H9 (cell line): ENCODE measurements around the gene ABL2. TPM values are rescaled to one million over a fixed set of nuclear protein-coding genes. Genes with fewer than 3 reads are reported as not detected.

ENCODE experiments used
- DNase-seq: peaks from one replicate; pipeline ENCODE4 v3.0.0-alpha.2; 2017
- H2AFZ ChIP-seq: one replicate; pipeline ENCODE4 v1.6.1; 2013; ENCODE audit warnings: mild to moderate bottlenecking, low read length, control low read depth, moderate library complexity
- H2AK5ac ChIP-seq: 2 replicates; pipeline ENCODE4 v1.6.1; 2013; ENCODE audit warnings: low read length, control low read depth, mixed read lengths; ENCODE audit not compliant: insufficient read length
- H2BK120ac ChIP-seq: one replicate; pipeline ENCODE4 v1.6.1; 2013; ENCODE audit warnings: low read depth, mild to moderate bottlenecking, low read length, control low read depth, inconsistent platforms; ENCODE audit not compliant: poor library complexity, severe bottlenecking
- H2BK12ac ChIP-seq: 2 replicates; pipeline ENCODE4 v1.6.1; 2013; ENCODE audit warnings: low read length, control low read depth, mixed read lengths, low read depth; ENCODE audit not compliant: insufficient read length
- H2BK15ac ChIP-seq: 2 replicates; pipeline ENCODE4 v1.6.1; 2013; ENCODE audit warnings: low read depth, low read length, control low read depth
- H2BK20ac ChIP-seq: one replicate; pipeline ENCODE4 v1.6.1; 2013; ENCODE audit warnings: low read depth, mild to moderate bottlenecking, low read length, control low read depth, inconsistent platforms; ENCODE audit not compliant: poor library complexity, severe bottlenecking
- H2BK5ac ChIP-seq: 2 replicates; pipeline ENCODE4 v1.6.1; 2013; ENCODE audit warnings: low read length, control low read depth, mixed read lengths; ENCODE audit not compliant: insufficient read length
- H3K14ac ChIP-seq: 2 replicates; pipeline ENCODE4 v1.6.1; 2013; ENCODE audit warnings: low read length, control low read depth; ENCODE audit not compliant: insufficient read depth
- H3K18ac ChIP-seq: 2 replicates; pipeline ENCODE4 v1.6.1; 2013; ENCODE audit warnings: low read depth, mild to moderate bottlenecking, mixed read lengths, low read length, control low read depth; ENCODE audit not compliant: insufficient read length
- H3K23ac ChIP-seq: 2 replicates; pipeline ENCODE4 v1.6.1; 2013; ENCODE audit warnings: low read length, control low read depth, mixed read lengths, low read depth; ENCODE audit not compliant: insufficient read length
- H3K23me2 ChIP-seq: 2 replicates; pipeline ENCODE4 v1.6.1; 2013; ENCODE audit warnings: low read depth, mild to moderate bottlenecking, mixed read lengths, low read length, control low read depth; ENCODE audit not compliant: insufficient read length, poor library complexity, severe bottlenecking
- H3K27ac ChIP-seq: 2 replicates; pipeline ENCODE4 v1.5.1; 2013; ENCODE audit warnings: low read length, control low read depth, mixed read lengths, low read depth; ENCODE audit not compliant: insufficient read length
- H3K27me3 ChIP-seq: 2 replicates; pipeline ENCODE4 v1.6.1; 2013; ENCODE audit warnings: low read length, control low read depth, inconsistent platforms; ENCODE audit not compliant: insufficient read depth
- H3K4ac ChIP-seq: 2 replicates; pipeline ENCODE4 v1.6.1; 2013; ENCODE audit warnings: low read depth, mild to moderate bottlenecking, control low read depth, inconsistent platforms, low read length, moderate library complexity
- H3K4me1 ChIP-seq: 2 replicates; pipeline ENCODE4 v1.6.1; 2013; ENCODE audit warnings: low read length, control low read depth, inconsistent platforms; ENCODE audit not compliant: insufficient read depth
- H3K4me2 ChIP-seq: 2 replicates; pipeline ENCODE4 v1.6.1; 2013; ENCODE audit warnings: low read length, control low read depth, mixed read lengths; ENCODE audit not compliant: insufficient read length, insufficient read depth
- H3K56ac ChIP-seq: 2 replicates; pipeline ENCODE4 v1.6.1; 2013; ENCODE audit warnings: low read depth, mild to moderate bottlenecking, mixed read lengths, low read length, control low read depth; ENCODE audit not compliant: insufficient read length
- H3K79me1 ChIP-seq: 2 replicates; pipeline ENCODE4 v1.6.1; 2013; ENCODE audit warnings: low read depth, mild to moderate bottlenecking, moderate library complexity, low read length, control low read depth, inconsistent platforms; ENCODE audit not compliant: insufficient read depth, poor library complexity, severe bottlenecking
- H3K79me2 ChIP-seq: 2 replicates; pipeline ENCODE4 v1.6.1; 2013; ENCODE audit warnings: low read length, control low read depth, inconsistent platforms; ENCODE audit not compliant: insufficient read depth
- H3K9ac ChIP-seq: 2 replicates; pipeline ENCODE4 v1.6.1; 2013; ENCODE audit warnings: low read length, control low read depth, mixed read lengths; ENCODE audit not compliant: insufficient read length; ENCODE audit errors: extremely low read depth
- H3K9me3 ChIP-seq: one replicate; pipeline ENCODE4 v1.6.1; 2013; ENCODE audit warnings: low read depth, low read length, inconsistent platforms; ENCODE audit not compliant: control insufficient read depth
- H3T11ph ChIP-seq: one replicate; pipeline ENCODE4 v1.6.1; 2013; ENCODE audit warnings: mild to moderate bottlenecking, low read length, control low read depth, inconsistent platforms
- H4K20me1 ChIP-seq: one replicate; pipeline ENCODE4 v1.6.1; 2013; ENCODE audit not compliant: control insufficient read depth, insufficient read length, insufficient read depth
- H4K5ac ChIP-seq: 2 replicates; pipeline ENCODE4 v1.6.1; 2013; ENCODE audit warnings: low read depth, mild to moderate bottlenecking, mixed read lengths, low read length, control low read depth; ENCODE audit not compliant: insufficient read length
- H4K8ac ChIP-seq: replicated peaks from 2 replicates; pipeline ENCODE4 v1.6.1; 2013; ENCODE audit warnings: low read length, control low read depth, mixed read lengths, low read depth; ENCODE audit not compliant: insufficient read length
- H4K91ac ChIP-seq: 2 replicates; pipeline ENCODE4 v1.6.1; 2013; ENCODE audit warnings: low read depth, mild to moderate bottlenecking, moderate library complexity, mixed read lengths, low read length, control low read depth; ENCODE audit not compliant: insufficient read length
- H3K27ac Mint-ChIP-seq, 3 experiments: 2 replicates in 2 of 3; 3 replicates in 1 of 3; pipeline ENCODE4 v1.8.0; 2020 to 2021; ENCODE audit warnings: mixed read lengths in 3 of 3, mild to moderate bottlenecking in 1 of 3, moderate library complexity in 1 of 3
- H3K27me3 Mint-ChIP-seq: 2 replicates; pipeline ENCODE4 v1.8.0; 2021; ENCODE audit warnings: low read depth, mild to moderate bottlenecking, moderate library complexity, mixed read lengths
- H3K36me3 Mint-ChIP-seq, 3 experiments: 2 replicates in 2 of 3; 3 replicates in 1 of 3; pipeline ENCODE4 v1.8.0; 2020 to 2021; ENCODE audit warnings: low read depth in 3 of 3, mixed read lengths in 3 of 3; ENCODE audit not compliant: insufficient read depth in 1 of 3
- H3K4me1 Mint-ChIP-seq, 2 experiments: 2 replicates each; pipeline ENCODE4 v1.8.0; 2020; ENCODE audit warnings: mixed read lengths in 2 of 2
- H3K4me3 Mint-ChIP-seq, 2 experiments: 2 replicates in 1 of 2; 3 replicates in 1 of 2; pipeline ENCODE4 v1.8.0; 2020 to 2021; ENCODE audit warnings: mild to moderate bottlenecking in 2 of 2, mixed read lengths in 2 of 2, moderate library complexity in 1 of 2
- H3K9me3 Mint-ChIP-seq, 2 experiments: 2 replicates in 1 of 2; 3 replicates in 1 of 2; pipeline ENCODE4 v1.8.0; 2020; ENCODE audit warnings: mild to moderate bottlenecking in 2 of 2, mixed read lengths in 2 of 2, moderate library complexity in 1 of 2
- WGBS: extraction: QIAGEN DNeasy Blood & Tissue Kit; methylation state at CpG from one replicate; pipeline ENCODE4 v1.1.7; 2013; ENCODE audit warnings: missing lambda C conversion rate, low lambda C conversion rate, mixed read lengths; ENCODE audit not compliant: insufficient read length; ENCODE audit errors: extremely low coverage; 5-methylcytosine and 5-hydroxymethylcytosine counted together
- total RNA-seq: library from RNA; stranded (reverse); gene quantifications from 2 replicates; pipeline ENCODE4 v1.2.1, GENCODE V29; 2021
- TF ChIP-seq, protein P1 (sequence below): fragments of 200-600 bp; sonication (generic); conservative IDR thresholded peaks from 3 replicates; pipeline ENCODE4 v1.8.0; 2021; ENCODE audit warnings: antibody characterized with exemption, mild to moderate bottlenecking

ABL2 gene
- total RNA-seq, 1 experiment from 2014 or later: 21.2 TPM

DNA sequence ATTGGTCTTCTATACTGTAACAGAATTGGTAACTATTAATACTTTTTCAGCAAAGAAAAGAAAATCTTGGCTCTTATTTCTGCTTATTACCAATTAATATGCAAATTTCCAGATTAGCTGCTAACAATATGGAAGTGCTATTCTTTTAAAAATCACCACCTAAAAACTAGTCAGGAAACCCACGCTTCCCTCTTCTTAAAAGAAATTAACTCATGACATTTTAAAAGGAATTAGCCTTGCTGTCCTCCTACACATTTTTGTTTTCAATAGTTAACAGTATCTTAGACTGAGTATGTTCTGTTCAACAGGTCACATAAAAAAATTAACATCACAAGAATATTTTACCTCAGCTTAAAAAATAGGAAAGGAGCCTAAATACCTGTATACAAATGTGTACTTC is 27.3 kb downstream of the ABL2 start:
- no peak overlapping the region for H3K9ac ChIP-seq
- DNase-seq: no peak
- TF ChIP-seq, protein P1, sequence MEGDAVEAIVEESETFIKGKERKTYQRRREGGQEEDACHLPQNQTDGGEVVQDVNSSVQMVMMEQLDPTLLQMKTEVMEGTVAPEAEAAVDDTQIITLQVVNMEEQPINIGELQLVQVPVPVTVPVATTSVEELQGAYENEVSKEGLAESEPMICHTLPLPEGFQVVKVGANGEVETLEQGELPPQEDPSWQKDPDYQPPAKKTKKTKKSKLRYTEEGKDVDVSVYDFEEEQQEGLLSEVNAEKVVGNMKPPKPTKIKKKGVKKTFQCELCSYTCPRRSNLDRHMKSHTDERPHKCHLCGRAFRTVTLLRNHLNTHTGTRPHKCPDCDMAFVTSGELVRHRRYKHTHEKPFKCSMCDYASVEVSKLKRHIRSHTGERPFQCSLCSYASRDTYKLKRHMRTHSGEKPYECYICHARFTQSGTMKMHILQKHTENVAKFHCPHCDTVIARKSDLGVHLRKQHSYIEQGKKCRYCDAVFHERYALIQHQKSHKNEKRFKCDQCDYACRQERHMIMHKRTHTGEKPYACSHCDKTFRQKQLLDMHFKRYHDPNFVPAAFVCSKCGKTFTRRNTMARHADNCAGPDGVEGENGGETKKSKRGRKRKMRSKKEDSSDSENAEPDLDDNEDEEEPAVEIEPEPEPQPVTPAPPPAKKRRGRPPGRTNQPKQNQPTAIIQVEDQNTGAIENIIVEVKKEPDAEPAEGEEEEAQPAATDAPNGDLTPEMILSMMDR: no peak
- no peak overlapping the region for H3K18ac ChIP-seq
- no peaks in the 10 kb centered on the region; the same call in 1 of the 2 replicates for H3K79me2 ChIP-seq
- no peak overlapping the region for H2AK5ac ChIP-seq
- no peak overlapping the region for H3K56ac ChIP-seq
- no peaks in the 10 kb centered on the region for H4K20me1 ChIP-seq
- no peaks in the 10 kb centered on the region for H3K79me1 ChIP-seq
- no peak overlapping the region for H2BK20ac ChIP-seq
- no peak overlapping the region for H3K4ac ChIP-seq
- no peaks in the 10 kb centered on the region for H3K23me2 ChIP-seq
- H3K4me3 Mint-ChIP-seq: no peak overlapping the region
- no peak overlapping the region for H3K14ac ChIP-seq
- peaks cover 10 to 13% of the 10 kb centered on the region in 2 experiments; a peak in 3 of 4 replicates for H3K4me1 Mint-ChIP-seq
- H2AFZ ChIP-seq: no peak overlapping the region
- no peaks in the 10 kb centered on the region; the same call in 1 of the 2 replicates for H3K4me1 ChIP-seq
- H4K8ac ChIP-seq: no peak overlapping the region
- no peaks in the 10 kb centered on the region for H3K9me3 Mint-ChIP-seq
- H2BK15ac ChIP-seq: no peak overlapping the region
- H3K27ac ChIP-seq: no peak overlapping the region
- no peaks in the 10 kb centered on the region for H3K9me3 ChIP-seq
- no peak overlapping the region for H2BK12ac ChIP-seq
- no CpG with 5 or more reads among the region's 1 CpG for WGBS
- no peaks in the 10 kb centered on the region for H3K27me3 ChIP-seq
- H3K27me3 Mint-ChIP-seq: no peaks in the 10 kb centered on the region
- H3T11ph ChIP-seq: no peak overlapping the region
- H2BK5ac ChIP-seq: no peak overlapping the region
- H4K5ac ChIP-seq: no peak overlapping the region
- no peak overlapping the region for H3K23ac ChIP-seq
- no peaks in the 10 kb centered on the region for H3K36me3 Mint-ChIP-seq
- no peak overlapping the region for H3K4me2 ChIP-seq
- no peak overlapping the region for H4K91ac ChIP-seq
- no peak overlapping the region for H3K27ac Mint-ChIP-seq
- no peak overlapping the region for H2BK120ac ChIP-seq
